Mucosa of descending colon (tissue), 3 donors: Measurements from ENCODE around the gene VPS26B. TPM values are rescaled to one million over a fixed set of nuclear protein-coding genes. Genes with fewer than 3 reads are reported as not detected.

ENCODE experiments used
- ATAC-seq: fragments of 200-7000 bp; cut with Tn5 transposase; one replicate; pipeline ENCODE4 v1.9.1; 2020; ENCODE audit warnings: mild to moderate bottlenecking, moderate library complexity
- DNase-seq, 3 donors: peaks; one replicate each; pipeline ENCODE4 v3.0.0-alpha.2; 2020
- H3K36me3 ChIP-seq: fragments of 200-600 bp; one replicate; pipeline ENCODE4 v1.8.0; 2021; ENCODE audit warnings: low read depth, mild to moderate bottlenecking
- H3K4me1 ChIP-seq: fragments of 200-600 bp; one replicate; pipeline ENCODE4 v1.8.0; 2021; ENCODE audit warnings: low read depth, mild to moderate bottlenecking
- H3K4me3 ChIP-seq: fragments of 200-600 bp; one replicate; pipeline ENCODE4 v1.8.0; 2021; ENCODE audit warnings: mild to moderate bottlenecking
- H3K9me3 ChIP-seq: fragments of 200-600 bp; one replicate; pipeline ENCODE4 v1.8.0; 2021; ENCODE audit warnings: mild to moderate bottlenecking
- intact Hi-C, 2 donors: fragments of 100-400 bp; cut with DNase I in 1 of 2; cut with micrococcal nuclease in 1 of 2; formaldehyde crosslinking; loops; one replicate each; pipeline versions ENCODE4 v1.11.0 to v1.11.1; 2022; cut with DNase I, micrococcal nuclease
- total RNA-seq, 3 donors: library from RNA; stranded (reverse); fragmentation: NEBNext Ultra II Directional in 2 of 3; extraction: Animal tissue kit (Norgen Biotek cat#: 25700) in 2 of 3; gene quantifications; one replicate each; pipeline versions ENCODE4 v1.2.1 to v1.2.4, GENCODE V29; 2021 to 2023
- TF ChIP-seq, protein P1 (sequence below): fragments of 200-600 bp; IDR thresholded peaks from one replicate; pipeline ENCODE4 v1.8.0; 2022; ENCODE audit warnings: antibody characterized with exemption, mild to moderate bottlenecking
- donor health status: DM: no; HTN: no; CAD: no; lungs with moderate emphysema.
- donor health status: DM: no; HTN: no; CAD: no.
- donor health status: DM: no; HTN: yes; CAD: no.

Gene VPS26B
- total RNA-seq, 3 donors from 2014 or later, result 38.6 to 50.8 (median 47.5) TPM

DNA sequence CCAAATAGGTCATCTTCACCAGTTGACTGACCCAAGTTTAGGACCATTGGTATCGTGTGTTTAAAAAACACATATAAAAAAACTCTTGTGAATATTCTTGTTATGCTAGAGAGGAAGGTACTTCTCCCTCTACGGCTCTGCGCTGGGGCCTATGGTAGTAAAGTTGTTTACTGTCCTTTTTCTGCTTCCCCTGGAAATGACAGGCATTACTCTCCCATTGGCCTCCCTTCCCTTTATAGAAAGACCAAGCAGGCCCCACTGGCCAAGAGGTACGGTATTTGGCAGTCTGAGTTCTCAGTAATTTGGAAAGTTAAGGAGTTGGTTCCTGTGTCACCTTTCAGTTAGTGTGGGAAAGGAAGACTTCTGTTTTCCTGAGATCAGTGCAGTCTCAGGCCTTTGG is 22.2 kb downstream of the VPS26B start:
- no peak for DNase-seq
- ATAC-seq, result no peak
- intact Hi-C loops, result no loop called here
- Histone ChIP-seq H3K4me3 (no peak overlapping the region), H3K9me3 (no peaks in the 10 kb centered on the region), H3K36me3 (peaks cover 6% of the 10 kb centered on the region), H3K4me1 (no peaks in the 10 kb centered on the region)
- TF ChIP-seq, protein P1, sequence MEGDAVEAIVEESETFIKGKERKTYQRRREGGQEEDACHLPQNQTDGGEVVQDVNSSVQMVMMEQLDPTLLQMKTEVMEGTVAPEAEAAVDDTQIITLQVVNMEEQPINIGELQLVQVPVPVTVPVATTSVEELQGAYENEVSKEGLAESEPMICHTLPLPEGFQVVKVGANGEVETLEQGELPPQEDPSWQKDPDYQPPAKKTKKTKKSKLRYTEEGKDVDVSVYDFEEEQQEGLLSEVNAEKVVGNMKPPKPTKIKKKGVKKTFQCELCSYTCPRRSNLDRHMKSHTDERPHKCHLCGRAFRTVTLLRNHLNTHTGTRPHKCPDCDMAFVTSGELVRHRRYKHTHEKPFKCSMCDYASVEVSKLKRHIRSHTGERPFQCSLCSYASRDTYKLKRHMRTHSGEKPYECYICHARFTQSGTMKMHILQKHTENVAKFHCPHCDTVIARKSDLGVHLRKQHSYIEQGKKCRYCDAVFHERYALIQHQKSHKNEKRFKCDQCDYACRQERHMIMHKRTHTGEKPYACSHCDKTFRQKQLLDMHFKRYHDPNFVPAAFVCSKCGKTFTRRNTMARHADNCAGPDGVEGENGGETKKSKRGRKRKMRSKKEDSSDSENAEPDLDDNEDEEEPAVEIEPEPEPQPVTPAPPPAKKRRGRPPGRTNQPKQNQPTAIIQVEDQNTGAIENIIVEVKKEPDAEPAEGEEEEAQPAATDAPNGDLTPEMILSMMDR, result no peak

DNA sequence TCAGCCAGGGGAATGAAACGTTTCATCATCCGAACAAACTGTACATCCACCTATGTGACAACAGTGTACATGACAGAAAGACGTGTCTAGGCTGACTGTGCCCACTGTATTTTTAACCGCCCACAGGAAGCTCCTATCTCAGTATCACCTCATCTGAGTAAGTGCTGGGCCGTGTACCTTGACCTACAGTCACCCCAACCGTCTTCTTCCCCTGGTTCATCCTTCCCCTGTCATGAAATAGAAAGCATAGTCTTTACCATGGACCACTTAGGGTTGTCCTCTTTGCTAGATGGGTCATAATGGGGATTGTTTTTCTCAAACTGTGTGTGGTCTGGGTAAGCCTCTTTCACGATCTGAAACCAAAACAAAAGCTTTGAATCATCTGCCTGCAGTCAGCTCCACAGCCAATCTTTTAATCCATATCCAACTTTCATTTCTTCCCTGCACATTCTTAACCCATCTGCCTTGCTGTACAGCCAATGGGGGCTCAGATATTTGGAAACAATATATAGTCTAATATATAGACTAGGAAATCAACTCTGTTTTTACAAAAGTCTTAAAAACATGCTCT is 24.5 kb downstream of the VPS26B start:
- Histone ChIP-seq H3K4me1 (peaks cover 8% of the 10 kb centered on the region), H3K36me3 (no peaks in the 10 kb centered on the region), H3K9me3 (no peaks in the 10 kb centered on the region), H3K4me3 (no peak overlapping the region)
- intact Hi-C loops, result no loop called here
- TF ChIP-seq, protein P1, result no peak
- ATAC-seq (no peak), DNase-seq (no peak)

DNA sequence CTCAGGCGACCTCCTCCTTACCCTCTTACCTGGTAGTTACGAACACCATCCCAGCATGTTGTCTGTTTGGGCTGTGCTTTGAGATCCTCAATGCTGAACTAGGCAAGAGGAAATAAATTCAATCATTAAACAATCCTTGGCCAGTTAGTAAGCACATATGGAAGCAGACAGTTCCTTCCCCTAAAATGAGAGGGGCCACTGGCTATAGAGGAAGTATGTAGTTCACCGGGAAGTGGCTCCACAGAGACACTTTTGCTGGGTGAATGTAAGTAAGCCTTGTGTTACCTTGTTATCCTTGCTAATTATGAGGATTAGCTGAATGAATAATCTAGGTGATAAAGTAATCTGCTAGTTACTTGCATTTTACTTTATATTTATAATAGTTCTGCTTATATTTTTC is 25.8 kb downstream of the VPS26B start:
- H3K36me3 ChIP-seq, result no peaks in the 10 kb centered on the region
- intact Hi-C loops, result no loop called here
- no peak overlapping the region for H3K4me3 ChIP-seq

DNA sequence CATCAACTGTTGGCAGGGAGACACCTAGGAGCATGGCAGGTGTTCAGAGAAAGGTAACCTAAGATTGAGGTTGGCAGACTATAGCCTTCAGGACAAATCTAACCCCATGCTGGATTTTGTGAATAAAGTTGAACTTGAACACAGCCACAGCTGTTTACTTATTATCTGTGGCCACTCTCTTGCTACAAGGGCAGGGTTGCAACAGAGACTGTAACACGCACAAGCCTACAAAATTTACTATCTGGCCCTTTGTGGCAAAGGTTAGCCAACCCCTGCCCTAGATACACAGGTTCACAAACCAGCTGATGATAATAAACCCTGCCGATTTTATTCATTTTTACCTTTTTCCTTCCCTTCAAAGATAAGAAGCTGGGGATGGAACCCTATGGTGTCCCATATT is 26.2 kb downstream of the VPS26B start:
- ATAC-seq, result no peak
- TF ChIP-seq, protein P1, result no peak
- no peaks in the 10 kb centered on the region for H3K36me3 ChIP-seq
- no peak for DNase-seq
- intact Hi-C loops, result no loop called here
- no peak overlapping the region for H3K4me3 ChIP-seq
- peaks cover 13% of the 10 kb centered on the region for H3K4me1 ChIP-seq
- no peaks in the 10 kb centered on the region for H3K9me3 ChIP-seq

More for the DNA sequence above, 25.8 kb downstream of the VPS26B start:
- TF ChIP-seq, protein P1, result no peak
- Histone ChIP-seq H3K9me3 (no peaks in the 10 kb centered on the region), H3K4me1 (peaks cover 13% of the 10 kb centered on the region)
- ATAC-seq (no peak), DNase-seq (no peak)

DNA sequence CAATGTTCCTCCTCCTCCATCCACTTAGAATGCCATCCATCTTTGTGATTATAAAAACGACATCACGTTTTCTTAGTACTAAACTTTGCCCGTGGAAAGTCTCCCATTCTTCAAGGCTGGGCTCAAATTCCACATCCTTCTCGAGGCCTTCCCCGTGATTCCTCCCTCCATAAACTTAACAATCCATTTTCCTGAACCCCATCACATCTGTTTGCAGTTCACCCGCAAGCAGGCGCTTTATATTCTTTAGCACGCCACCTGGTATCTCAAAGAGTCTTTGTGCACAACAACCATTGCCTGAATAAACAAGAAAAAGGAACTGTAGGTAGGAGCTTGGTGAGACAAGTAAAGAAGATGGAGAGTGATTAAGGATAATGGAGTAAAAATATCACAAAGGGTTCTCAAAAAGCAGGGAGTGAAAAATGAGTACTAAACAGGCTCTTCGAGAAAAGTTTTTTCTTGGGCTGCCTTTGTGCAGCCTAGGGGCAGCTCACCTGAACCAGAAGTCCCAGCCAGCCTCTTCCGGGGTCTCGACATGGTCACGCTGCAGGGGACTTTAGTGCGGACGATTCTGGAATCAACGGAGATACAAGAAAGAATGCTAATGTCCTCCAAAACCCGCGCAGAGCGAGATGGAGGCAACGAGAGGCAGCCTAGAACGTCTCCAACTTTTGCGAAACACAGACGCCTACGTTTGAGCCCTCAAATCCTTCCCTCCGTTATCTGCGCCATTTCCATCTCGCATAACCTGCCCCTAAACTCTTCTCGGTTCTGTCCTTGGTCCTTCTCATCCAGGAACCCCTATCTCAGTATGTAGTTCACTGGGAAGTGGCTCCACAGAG is 28.1 kb downstream of the VPS26B start:
- no peaks in the 10 kb centered on the region for H3K9me3 ChIP-seq
- TF ChIP-seq, protein P1, result no peak
- peaks cover 13% of the 10 kb centered on the region for H3K4me1 ChIP-seq
- H3K36me3 ChIP-seq, result no peaks in the 10 kb centered on the region
- peak overlapping the region; percentile 82 for H3K4me3 ChIP-seq
- DNase-seq (peak in 2 of 3 donors; percentile 38 to 43), ATAC-seq (peak; percentile 26)
- intact Hi-C loops, result no loop called here
